Naive thymus-derived CD4-positive, alpha-beta T cell (primary cell): ENCODE data around the gene OPRPN. TPM values are rescaled to one million over a fixed set of nuclear protein-coding genes. Genes with fewer than 3 reads are reported as not detected.

Experiments used
- ATAC-seq: fragments of 150-1000 bp; cut with Tn5 transposase; 2 replicates; pipeline ENCODE4 v1.10.0; 2021; ENCODE audit warnings: mild to moderate bottlenecking, moderate library complexity
- CTCF ChIA-PET: fragments of 350-600 bp; sonication (Branson Sonifier 250); formaldehyde crosslinking; loops from one replicate; lab custom pipeline; 2021; ENCODE audit warnings: antibody characterized with exemption; lab: Charles Lee
- POLR2A ChIA-PET: fragments of 350-600 bp; sonication (Branson Sonifier 250); formaldehyde crosslinking; loops from one replicate; lab custom pipeline; 2021; ENCODE audit warnings: antibody characterized with exemption, inconsistent platforms; lab: Charles Lee
- DNase-seq, 9 donors: peaks; one replicate each; pipeline versions ENCODE4 v3.0.0 to v3.0.0-alpha.2; 2020 to 2022; ENCODE audit warnings: mixed read lengths in 1 of 9
- H3K27ac ChIP-seq: one replicate; pipeline ENCODE4 v1.7.0; 2013; ENCODE audit warnings: mild to moderate bottlenecking, low read depth, low read length, moderate library complexity
- H3K27me3 ChIP-seq, 2 donors: one replicate each; pipeline ENCODE4 v1.7.0; 2013; ENCODE audit warnings: low read length in 2 of 2, mild to moderate bottlenecking in 2 of 2, moderate library complexity in 2 of 2; ENCODE audit not compliant: control insufficient read depth in 2 of 2, insufficient read depth in 2 of 2
- H3K36me3 ChIP-seq, 3 experiments: 1 replicate in 2 of 3; 2 replicates in 1 of 3; pipeline ENCODE4 v1.7.0; 2013; ENCODE audit warnings: low read length in 3 of 3, mild to moderate bottlenecking in 3 of 3, moderate library complexity in 1 of 3; ENCODE audit not compliant: insufficient read depth in 3 of 3, control insufficient read depth in 2 of 3
- H3K4me1 ChIP-seq, 2 donors: one replicate each; pipeline ENCODE4 v1.7.0; 2013; ENCODE audit warnings: low read length in 2 of 2, mild to moderate bottlenecking in 2 of 2, moderate library complexity in 1 of 2; ENCODE audit not compliant: control insufficient read depth in 2 of 2, insufficient read depth in 2 of 2
- H3K4me3 ChIP-seq: 2 replicates; pipeline ENCODE4 v1.7.0; 2013; ENCODE audit warnings: mild to moderate bottlenecking, low read length
- H3K9me3 ChIP-seq, 3 experiments: 1 replicate in 2 of 3; 2 replicates in 1 of 3; pipeline ENCODE4 v1.7.0; 2013; ENCODE audit warnings: low read length in 3 of 3; ENCODE audit not compliant: control insufficient read depth in 2 of 3
- H3K27ac Mint-ChIP-seq, 9 donors: one replicate each; pipeline ENCODE4 v1.8.0; 2020 to 2022; ENCODE audit warnings: mixed read lengths in 9 of 9, mild to moderate bottlenecking in 8 of 9, moderate library complexity in 5 of 9, inconsistent platforms in 2 of 9
- H3K27me3 Mint-ChIP-seq, 5 donors: one replicate each; pipeline ENCODE4 v1.8.0; 2021 to 2022; ENCODE audit warnings: mixed read lengths in 5 of 5, mild to moderate bottlenecking in 1 of 5
- H3K36me3 Mint-ChIP-seq, 5 donors: one replicate each; pipeline ENCODE4 v1.8.0; 2020 to 2022; ENCODE audit warnings: mixed read lengths in 5 of 5, mild to moderate bottlenecking in 3 of 5, inconsistent platforms in 1 of 5
- H3K4me1 Mint-ChIP-seq, 7 donors: one replicate each; pipeline ENCODE4 v1.8.0; 2020 to 2022; ENCODE audit warnings: mixed read lengths in 7 of 7, mild to moderate bottlenecking in 3 of 7, inconsistent platforms in 1 of 7
- H3K4me3 Mint-ChIP-seq, 10 donors: one replicate each; pipeline ENCODE4 v1.8.0; 2020 to 2022; ENCODE audit warnings: mild to moderate bottlenecking in 10 of 10, mixed read lengths in 10 of 10, moderate library complexity in 6 of 10, inconsistent platforms in 2 of 10
- H3K9me3 Mint-ChIP-seq, 11 donors: one replicate each; pipeline ENCODE4 v1.8.0; 2020 to 2022; ENCODE audit warnings: mixed read lengths in 11 of 11, mild to moderate bottlenecking in 4 of 11, inconsistent platforms in 1 of 11, moderate library complexity in 1 of 11
- intact Hi-C, 2 donors: fragments of 100-400 bp; cut with micrococcal nuclease; formaldehyde crosslinking; loops; one replicate each; pipeline ENCODE4 v1.15.1; 2023
- polyA plus RNA-seq, 2 donors: library from polyadenylated mRNA; unstranded; fragments of 300-500 nt; fragmentation: Illumina TruSeq; gene quantifications; one replicate each; pipeline ENCODE4 v1.2.3, GENCODE V29; 2021
- total RNA-seq, 6 experiments: library from RNA in 5 of 6; stranded (reverse) in 5 of 6; gene quantifications; 1 replicate in 5 of 6; 2 replicates in 1 of 6; pipeline ENCODE4 v1.2.3 and lab custom pipeline; 2021 to 2026

The OPRPN gene
- total and polyA plus RNA-seq, 7 experiments from 2014 or later: not detected

DNA sequence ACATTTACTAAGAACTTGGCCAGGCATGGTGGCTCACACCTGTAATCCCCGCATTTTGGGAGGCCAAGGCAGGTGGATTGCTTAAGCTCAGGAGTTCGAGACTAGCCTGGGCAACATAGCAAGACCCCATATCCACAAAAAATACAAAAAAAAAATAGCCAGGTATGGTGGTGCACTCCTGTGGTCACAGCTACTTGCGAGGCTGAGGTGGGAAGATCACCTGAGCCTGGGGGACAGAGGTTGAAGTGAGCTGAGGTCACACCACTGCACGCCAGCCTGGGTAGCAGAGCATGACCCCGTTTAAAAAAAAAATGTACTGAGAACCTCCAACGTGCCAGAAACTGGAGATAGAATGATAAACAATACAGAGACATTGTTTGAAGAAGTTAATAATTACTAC, 8.0 kb downstream of the OPRPN start:
- no peaks in the 10 kb centered on the region for H3K36me3 Mint-ChIP-seq
- Histone ChIP-seq H3K36me3 (no peaks in the 10 kb centered on the region), H3K4me1 (no peaks in the 10 kb centered on the region), H3K27me3 (no peaks in the 10 kb centered on the region), H3K9me3 (no peaks in the 10 kb centered on the region), H3K4me3 (no peak overlapping the region), H3K27ac (no peak overlapping the region)
- no peaks in the 10 kb centered on the region for H3K4me1 Mint-ChIP-seq
- ChIA-PET CTCF (no interaction called here), POLR2A (no interaction called here)
- intact Hi-C loops: no loop called here
- DNase-seq (no peak), ATAC-seq (no peak)
- H3K4me3 Mint-ChIP-seq: no peak overlapping the region
- peaks cover 0 to 8% (median 0%) of the 10 kb centered on the region in 11 donors for H3K9me3 Mint-ChIP-seq
- H3K27me3 Mint-ChIP-seq: peaks cover 0 to 7% (median 0%) of the 10 kb centered on the region in 5 donors
- H3K27ac Mint-ChIP-seq: no peak overlapping the region

DNA sequence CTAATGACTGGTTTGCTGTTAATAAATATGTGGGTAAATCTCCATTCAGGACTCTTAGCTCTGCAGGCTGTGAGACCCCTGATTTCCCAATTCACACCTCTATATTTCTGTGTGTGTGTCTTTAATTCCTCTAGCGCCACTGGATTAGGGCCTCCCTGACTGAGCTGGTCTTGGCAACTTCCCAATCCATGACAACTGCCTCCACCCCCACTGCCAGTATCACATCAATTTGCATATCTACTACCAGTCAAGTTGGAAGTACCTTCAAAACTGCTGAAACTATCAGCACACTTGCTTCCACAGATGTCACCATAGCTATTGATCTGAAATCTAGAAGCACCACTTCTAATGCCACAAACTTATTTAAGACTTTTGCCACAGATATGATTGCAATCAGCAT, 27.6 kb downstream of the OPRPN start:
- Histone ChIP-seq H3K27ac (no peak overlapping the region), H3K36me3 (no peaks in the 10 kb centered on the region), H3K27me3 (no peaks in the 10 kb centered on the region), H3K4me1 (no peaks in the 10 kb centered on the region), H3K9me3 (no peaks in the 10 kb centered on the region), H3K4me3 (no peak overlapping the region)
- no peak for DNase-seq
- no peak for ATAC-seq
- Mint-ChIP-seq H3K27me3 (peaks cover 0 to 11% (median 6%) of the 10 kb centered on the region in 5 donors), H3K27ac (no peak overlapping the region), H3K36me3 (peaks cover 0 to 4% (median 0%) of the 10 kb centered on the region in 5 donors), H3K4me1 (no peaks in the 10 kb centered on the region), H3K4me3 (no peak overlapping the region), H3K9me3 (peaks cover 0 to 21% (median 7%) of the 10 kb centered on the region in 11 donors)
- ChIA-PET POLR2A (no interaction called here), CTCF (no interaction called here)
- intact Hi-C loops: no loop called here

DNA sequence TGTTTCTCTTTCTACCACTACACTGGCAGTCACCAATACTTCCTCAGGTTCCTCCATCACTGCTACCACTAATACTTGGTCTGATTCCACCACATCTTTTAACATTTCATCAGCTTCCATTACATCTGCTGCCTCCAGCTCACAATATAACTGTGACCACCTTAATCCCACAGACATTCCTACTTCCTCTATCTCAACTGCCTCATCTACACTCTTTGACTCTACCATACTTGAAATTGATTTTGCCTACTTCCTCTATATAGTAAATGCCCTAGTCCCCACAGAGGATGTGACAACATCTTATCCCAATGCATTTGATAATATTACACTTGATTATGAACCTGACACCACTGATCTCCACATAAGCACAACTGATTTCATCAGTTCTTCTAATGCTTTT, 29.0 kb downstream of the OPRPN start:
- intact Hi-C loops: no loop called here
- Histone ChIP-seq H3K4me3 (no peak overlapping the region), H3K36me3 (no peaks in the 10 kb centered on the region), H3K27me3 (no peaks in the 10 kb centered on the region), H3K9me3 (no peaks in the 10 kb centered on the region), H3K27ac (no peak overlapping the region), H3K4me1 (no peaks in the 10 kb centered on the region)
- Mint-ChIP-seq H3K9me3 (peaks cover 0 to 21% (median 5%) of the 10 kb centered on the region in 11 donors), H3K27ac (no peak overlapping the region), H3K4me3 (no peak overlapping the region), H3K4me1 (no peaks in the 10 kb centered on the region), H3K36me3 (peaks cover 0 to 4% (median 0%) of the 10 kb centered on the region in 5 donors), H3K27me3 (peaks cover 0 to 11% (median 6%) of the 10 kb centered on the region in 5 donors)
- ATAC-seq (no peak), DNase-seq (no peak)
- ChIA-PET CTCF (interaction anchor here (0.7 kb wide), 1 partner anchor 1060 kb away, joined by 3 read pairs; no protein-coding TSS in a partner anchor), POLR2A (no interaction called here)

DNA sequence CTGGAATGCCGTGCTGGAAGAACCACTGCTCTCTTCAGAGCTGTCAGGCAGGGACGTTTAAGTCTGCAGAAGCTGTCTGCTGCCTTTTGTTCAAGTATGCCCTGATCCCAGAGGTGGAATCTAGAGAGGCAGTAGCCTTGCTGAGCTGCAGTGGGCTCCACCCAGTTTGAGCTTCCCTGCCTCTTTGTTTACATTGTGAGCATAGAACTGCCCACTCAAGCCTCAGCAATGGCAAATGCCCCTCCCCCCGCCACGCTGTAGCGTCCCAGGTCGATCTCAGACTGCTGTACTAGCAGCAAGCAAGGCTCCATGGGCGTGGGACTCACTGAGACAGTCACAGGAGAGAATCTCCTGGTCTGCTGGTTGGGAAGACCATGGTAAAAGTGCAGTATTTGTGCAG, 39.5 kb downstream of the OPRPN start:
- intact Hi-C loops: no loop called here
- Histone ChIP-seq H3K4me3 (no peak overlapping the region), H3K27ac (no peak overlapping the region), H3K36me3 (no peaks in the 10 kb centered on the region), H3K27me3 (peaks cover 0 to 4% of the 10 kb centered on the region in 2 donors), H3K9me3 (no peaks in the 10 kb centered on the region), H3K4me1 (no peaks in the 10 kb centered on the region)
- Mint-ChIP-seq H3K4me1 (no peaks in the 10 kb centered on the region), H3K4me3 (no peak overlapping the region), H3K27ac (no peak overlapping the region), H3K36me3 (no peaks in the 10 kb centered on the region), H3K9me3 (peaks cover 0 to 10% (median 6%) of the 10 kb centered on the region in 11 donors), H3K27me3 (peaks cover 0 to 15% (median 11%) of the 10 kb centered on the region in 5 donors)
- ATAC-seq (no peak), DNase-seq (no peak)
- CTCF ChIA-PET: no interaction called here
- POLR2A ChIA-PET: no interaction called here

GRCh38 chr4:70442474-70442873, 44.7 kb downstream of the OPRPN start:
- no peaks in the 10 kb centered on the region for H3K9me3 Mint-ChIP-seq
- POLR2A ChIA-PET: no interaction called here

GRCh38 chr4:70443329-70443728, 45.6 kb downstream of the OPRPN start:
- Histone ChIP-seq H3K36me3 (no peaks in the 10 kb centered on the region), H3K27ac (no peak overlapping the region), H3K9me3 (no peaks in the 10 kb centered on the region), H3K4me1 (no peaks in the 10 kb centered on the region), H3K27me3 (peaks cover 0 to 4% of the 10 kb centered on the region in 2 donors), H3K4me3 (no peak overlapping the region)
- DNase-seq (no peak), ATAC-seq (no peak)
- no peaks in the 10 kb centered on the region for H3K36me3 Mint-ChIP-seq
- peaks cover 0 to 14% (median 11%) of the 10 kb centered on the region in 5 donors for H3K27me3 Mint-ChIP-seq
- H3K27ac Mint-ChIP-seq: no peak overlapping the region
- no peak overlapping the region for H3K4me3 Mint-ChIP-seq
- ChIA-PET POLR2A (no interaction called here), CTCF (no interaction called here)
- no peaks in the 10 kb centered on the region for H3K4me1 Mint-ChIP-seq
- H3K9me3 Mint-ChIP-seq: no peaks in the 10 kb centered on the region
- intact Hi-C loops: no loop called here

More at GRCh38 chr4:70442474-70442873, 44.7 kb downstream of the OPRPN start:
- no peaks in the 10 kb centered on the region for H3K4me1 ChIP-seq
- no peaks in the 10 kb centered on the region for H3K4me1 Mint-ChIP-seq
- no peak overlapping the region for H3K4me3 Mint-ChIP-seq
- CTCF ChIA-PET: no interaction called here
- no peaks in the 10 kb centered on the region for H3K36me3 ChIP-seq
- no peak overlapping the region for H3K27ac Mint-ChIP-seq
- no peak overlapping the region for H3K4me3 ChIP-seq
- no peak overlapping the region for H3K27ac ChIP-seq
- no peak for DNase-seq
- intact Hi-C loops: no loop called here
- H3K36me3 Mint-ChIP-seq: no peaks in the 10 kb centered on the region
- peaks cover 0 to 15% (median 11%) of the 10 kb centered on the region in 5 donors for H3K27me3 Mint-ChIP-seq
- peaks cover 0 to 4% of the 10 kb centered on the region in 2 donors for H3K27me3 ChIP-seq
- no peak for ATAC-seq
- H3K9me3 ChIP-seq: no peaks in the 10 kb centered on the region

GRCh38 chr4:70449220-70449619, 51.5 kb downstream of the OPRPN start:
- H3K4me3 ChIP-seq: no peak overlapping the region

More at GRCh38 chr4:70449220-70449619, 51.5 kb downstream of the OPRPN start:
- intact Hi-C loops: no loop called here
- Histone ChIP-seq H3K4me1 (no peaks in the 10 kb centered on the region), H3K36me3 (no peaks in the 10 kb centered on the region), H3K9me3 (no peaks in the 10 kb centered on the region), H3K27me3 (no peaks in the 10 kb centered on the region), H3K27ac (no peak overlapping the region)
- no peak for DNase-seq
- no peak overlapping the region for H3K27ac Mint-ChIP-seq
- H3K9me3 Mint-ChIP-seq: peaks cover 0 to 14% (median 3%) of the 10 kb centered on the region in 11 donors
- ChIA-PET POLR2A (no interaction called here), CTCF (no interaction called here)
- peaks cover 0 to 4% (median 4%) of the 10 kb centered on the region in 5 donors for H3K27me3 Mint-ChIP-seq
- H3K4me1 Mint-ChIP-seq: no peaks in the 10 kb centered on the region
- no peaks in the 10 kb centered on the region for H3K36me3 Mint-ChIP-seq
- no peak overlapping the region for H3K4me3 Mint-ChIP-seq
- no peak for ATAC-seq
